ENCODE data around the gene NCR3LG1.

Gene NCR3LG1

GRCh38 chr11:17328871-17329494, 22.6 kb upstream of the NCR3LG1 start:
- H3K4me2 ChIP-seq (ENCODE audit: low read length) = no peak overlapping the region
- H2AFZ ChIP-seq = no peak overlapping the region
- no peaks in the 10 kb centered on the region for H3K4me1 ChIP-seq
- no peak overlapping the region for H3K9ac ChIP-seq
- no peak overlapping the region for H3K4me3 ChIP-seq (ENCODE audit: low read depth, low read length)
- TF ChIP-seq, protein P1, sequence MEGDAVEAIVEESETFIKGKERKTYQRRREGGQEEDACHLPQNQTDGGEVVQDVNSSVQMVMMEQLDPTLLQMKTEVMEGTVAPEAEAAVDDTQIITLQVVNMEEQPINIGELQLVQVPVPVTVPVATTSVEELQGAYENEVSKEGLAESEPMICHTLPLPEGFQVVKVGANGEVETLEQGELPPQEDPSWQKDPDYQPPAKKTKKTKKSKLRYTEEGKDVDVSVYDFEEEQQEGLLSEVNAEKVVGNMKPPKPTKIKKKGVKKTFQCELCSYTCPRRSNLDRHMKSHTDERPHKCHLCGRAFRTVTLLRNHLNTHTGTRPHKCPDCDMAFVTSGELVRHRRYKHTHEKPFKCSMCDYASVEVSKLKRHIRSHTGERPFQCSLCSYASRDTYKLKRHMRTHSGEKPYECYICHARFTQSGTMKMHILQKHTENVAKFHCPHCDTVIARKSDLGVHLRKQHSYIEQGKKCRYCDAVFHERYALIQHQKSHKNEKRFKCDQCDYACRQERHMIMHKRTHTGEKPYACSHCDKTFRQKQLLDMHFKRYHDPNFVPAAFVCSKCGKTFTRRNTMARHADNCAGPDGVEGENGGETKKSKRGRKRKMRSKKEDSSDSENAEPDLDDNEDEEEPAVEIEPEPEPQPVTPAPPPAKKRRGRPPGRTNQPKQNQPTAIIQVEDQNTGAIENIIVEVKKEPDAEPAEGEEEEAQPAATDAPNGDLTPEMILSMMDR (IDR thresholded peaks at IDR 0.05) = no peak
- H3K36me3 ChIP-seq (ENCODE audit: control insufficient read depth, insufficient read depth, low read length) = no peaks in the 10 kb centered on the region
- no peaks in the 10 kb centered on the region for H3K27me3 ChIP-seq (ENCODE audit: control insufficient read depth, insufficient read depth, low read length)
- no peak overlapping the region for H3K27ac ChIP-seq
- H3K9me3 ChIP-seq (ENCODE audit: control insufficient read depth, low read length) = no peaks in the 10 kb centered on the region
- peaks cover 15% of the 10 kb centered on the region for H3K79me2 ChIP-seq

DNA sequence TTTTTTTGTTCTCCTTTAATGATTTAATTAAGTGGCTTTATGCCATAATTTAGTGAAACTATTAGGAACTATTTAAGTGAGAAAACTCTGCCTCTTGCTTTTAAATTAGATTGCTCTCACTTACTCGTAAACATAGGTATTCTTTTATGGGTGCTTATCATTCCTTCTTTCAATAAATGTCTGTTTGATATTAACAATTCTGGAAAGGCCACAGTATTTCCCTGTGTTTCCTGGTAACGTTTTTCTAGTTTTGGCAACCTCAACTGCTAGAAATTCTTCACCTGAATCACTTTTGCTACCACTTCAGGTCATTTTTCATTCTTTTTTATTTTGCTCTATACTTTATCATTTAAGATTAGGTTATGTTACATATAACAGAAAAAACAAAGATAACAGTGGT, 19.9 kb upstream of the NCR3LG1 start:
- TF ChIP-seq, protein P1 (IDR thresholded peaks at IDR 0.05) = no peak
- H3K27me3 ChIP-seq (ENCODE audit: control insufficient read depth, insufficient read depth, low read length) = no peaks in the 10 kb centered on the region
- no peak overlapping the region for H3K9ac ChIP-seq
- H3K9me3 ChIP-seq (ENCODE audit: control insufficient read depth, low read length) = no peaks in the 10 kb centered on the region
- peaks cover 15% of the 10 kb centered on the region for H3K79me2 ChIP-seq
- H3K27ac ChIP-seq = no peak overlapping the region
- no peak overlapping the region for H3K4me3 ChIP-seq (ENCODE audit: low read depth, low read length)
- no peaks in the 10 kb centered on the region for H3K36me3 ChIP-seq (ENCODE audit: control insufficient read depth, insufficient read depth, low read length)
- no peak overlapping the region for H3K4me2 ChIP-seq (ENCODE audit: low read length)
- H3K4me1 ChIP-seq = no peaks in the 10 kb centered on the region
- no peak overlapping the region for H2AFZ ChIP-seq

DNA sequence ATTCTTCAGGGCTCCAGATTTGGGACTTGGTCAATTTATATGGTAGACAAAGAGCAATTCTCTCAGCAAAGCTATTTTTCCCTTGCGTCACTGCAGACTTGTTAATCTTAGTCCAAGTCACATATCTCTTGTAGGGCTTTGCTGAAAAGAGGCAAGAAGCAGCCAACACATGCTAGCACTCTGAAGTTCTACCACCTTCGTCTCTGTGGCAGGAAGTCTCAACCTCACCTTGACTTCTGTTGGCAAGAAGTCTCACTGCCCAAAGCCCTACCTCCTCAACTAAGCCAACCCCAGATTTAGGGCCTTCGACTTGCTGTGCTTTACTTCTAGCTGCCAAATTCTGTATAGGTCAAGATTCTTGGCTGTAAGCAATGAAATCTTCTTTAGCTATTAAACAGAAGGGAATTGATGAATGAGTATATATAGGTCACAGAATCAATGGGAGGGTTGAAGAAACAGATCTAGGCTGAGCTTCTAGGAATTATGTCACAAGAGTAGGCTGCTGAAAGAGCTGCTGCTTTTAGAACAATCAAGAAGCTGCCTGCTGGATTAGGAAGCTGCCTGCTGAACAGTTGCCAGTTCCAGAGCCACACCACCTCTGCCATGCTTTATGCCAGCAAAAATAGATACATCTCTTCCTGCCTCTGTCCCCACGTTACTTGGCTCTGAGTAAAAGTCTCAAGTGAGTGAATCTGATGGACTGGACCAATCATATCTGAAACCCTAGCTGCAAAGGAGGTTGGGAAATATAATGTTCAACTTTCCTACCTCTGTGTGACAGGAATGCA, 17.6 kb upstream of the NCR3LG1 start:
- Histone ChIP-seq H3K27ac (no peak overlapping the region), H3K9ac (no peak overlapping the region)
- TF ChIP-seq, protein P1 (IDR thresholded peaks at IDR 0.05) = no peak

GRCh38 chr11:17343257-17343656, 8.3 kb upstream of the NCR3LG1 start:
- no peaks in the 10 kb centered on the region for H3K27me3 ChIP-seq (ENCODE audit: control insufficient read depth, insufficient read depth, low read length)
- H3K9me3 ChIP-seq (ENCODE audit: control insufficient read depth, low read length) = no peaks in the 10 kb centered on the region
- TF ChIP-seq, protein P1 (IDR thresholded peaks at IDR 0.05) = no peak
- H3K36me3 ChIP-seq (ENCODE audit: control insufficient read depth, insufficient read depth, low read length) = no peaks in the 10 kb centered on the region
- H3K27ac ChIP-seq = no peak overlapping the region
- no peak overlapping the region for H3K4me3 ChIP-seq (ENCODE audit: low read depth, low read length)
- H3K79me2 ChIP-seq = no peaks in the 10 kb centered on the region
- H3K4me1 ChIP-seq = no peaks in the 10 kb centered on the region
- no peak overlapping the region for H2AFZ ChIP-seq
- no peak overlapping the region for H3K4me2 ChIP-seq (ENCODE audit: low read length)
- no peak overlapping the region for H3K9ac ChIP-seq

More for the DNA sequence above, 17.6 kb upstream of the NCR3LG1 start:
- Histone ChIP-seq H3K27me3 (ENCODE audit: control insufficient read depth, insufficient read depth, low read length) (no peaks in the 10 kb centered on the region), H3K4me1 (no peaks in the 10 kb centered on the region), H3K36me3 (ENCODE audit: control insufficient read depth, insufficient read depth, low read length) (no peaks in the 10 kb centered on the region), H3K9me3 (ENCODE audit: control insufficient read depth, low read length) (no peaks in the 10 kb centered on the region), H3K4me2 (ENCODE audit: low read length) (no peak overlapping the region), H3K79me2 (peaks cover 5% of the 10 kb centered on the region), H2AFZ (no peak overlapping the region), H3K4me3 (ENCODE audit: low read depth, low read length) (no peak overlapping the region)

Measured in parathyroid adenoma (tissue), 2 donors.